Head of caudate nucleus (tissue), 42 donors: Measurements from ENCODE around the gene PAX5.
A peak's percentile ranks its signal among the peaks of the same experiment; 100 is the strongest.

Experiments
- DNase-seq, 42 donors: peaks; one replicate each; pipeline versions ENCODE4 v3.0.0 to v3.0.0-alpha.2; 2020 to 2021; ENCODE audit warnings: mixed read lengths in 7 of 42
- intact Hi-C: fragments of 100-400 bp; cut with DNase I; formaldehyde crosslinking; loops from one replicate; pipeline ENCODE4 v1.15.0; 2022

Gene PAX5

DNA sequence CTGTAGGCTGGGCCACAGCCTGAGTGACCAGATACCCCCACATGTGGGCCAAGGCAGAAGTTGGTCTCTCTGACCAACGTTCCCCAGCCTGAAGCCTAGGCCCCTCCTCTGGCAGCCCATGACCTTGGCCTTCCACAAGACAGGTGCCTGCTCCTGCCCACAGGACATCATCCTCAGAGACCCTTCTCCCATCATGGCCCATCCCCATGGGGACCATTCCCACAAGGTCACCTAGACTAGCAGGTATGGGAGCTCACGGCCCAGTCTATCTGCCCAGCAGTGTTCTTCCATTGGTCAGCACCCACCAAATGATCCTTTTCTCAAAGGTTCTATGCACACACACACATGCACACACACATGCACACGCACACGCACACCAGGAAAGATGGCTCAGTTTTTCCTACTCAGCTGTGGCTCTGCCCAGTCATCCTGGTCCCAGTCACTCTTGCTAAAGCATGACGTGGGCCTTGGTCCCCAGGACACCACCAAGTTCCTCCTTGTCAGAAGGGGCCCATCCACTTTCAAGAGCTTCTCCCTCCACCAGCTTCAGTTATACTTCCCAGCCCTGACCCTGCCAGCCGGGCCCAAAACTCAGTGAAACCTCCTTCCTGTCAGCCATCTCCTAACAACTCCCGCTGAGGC lies 65.4 kb downstream of the PAX5 start:
- intact Hi-C loops: no loop called here

GRCh38 chr9:36967997-36968396 lies 66.1 kb downstream of the PAX5 start:
- intact Hi-C loops: no loop called here

More for the DNA sequence above, 65.4 kb downstream of the PAX5 start:
- peak in 1 of 42 donors; percentile 19 for DNase-seq

GRCh38 chr9:36966371-36967097 lies 67.5 kb downstream of the PAX5 start:
- DNase-seq: peak in 2 of 42 donors; percentile 13 to 29
- intact Hi-C loops: no loop called here

More at GRCh38 chr9:36967997-36968396, 66.1 kb downstream of the PAX5 start:
- no peak for DNase-seq

- intact Hi-C loops: no loop called here
- DNase-seq: peak in 2 of 42 donors; percentile 19 to 20
These were observed 69.3 kb downstream of the PAX5 start for GRCh38 chr9:36964791-36965190.

DNA sequence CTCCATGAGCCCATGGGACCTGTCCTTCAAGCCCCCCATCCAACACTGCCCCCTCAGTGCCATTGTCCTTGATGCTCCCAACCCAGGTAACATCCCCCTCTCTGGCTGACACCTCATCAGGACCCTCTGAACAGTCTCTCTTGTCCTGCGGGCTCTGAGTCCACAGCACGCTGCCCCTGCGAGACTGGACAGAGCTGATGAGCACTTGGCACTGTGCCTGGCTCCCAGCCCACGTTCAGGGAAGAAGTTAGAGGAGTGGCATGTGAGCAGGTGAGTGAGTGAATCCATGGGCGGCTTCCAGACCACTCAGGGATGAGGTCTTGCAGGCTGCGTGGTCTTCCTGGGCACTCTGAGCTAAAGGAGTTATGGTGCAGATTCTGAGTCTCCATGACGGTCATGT lies 70.7 kb downstream of the PAX5 start:
- intact Hi-C loops: no loop called here
- peak in 1 of 42 donors; percentile 7 for DNase-seq

DNA sequence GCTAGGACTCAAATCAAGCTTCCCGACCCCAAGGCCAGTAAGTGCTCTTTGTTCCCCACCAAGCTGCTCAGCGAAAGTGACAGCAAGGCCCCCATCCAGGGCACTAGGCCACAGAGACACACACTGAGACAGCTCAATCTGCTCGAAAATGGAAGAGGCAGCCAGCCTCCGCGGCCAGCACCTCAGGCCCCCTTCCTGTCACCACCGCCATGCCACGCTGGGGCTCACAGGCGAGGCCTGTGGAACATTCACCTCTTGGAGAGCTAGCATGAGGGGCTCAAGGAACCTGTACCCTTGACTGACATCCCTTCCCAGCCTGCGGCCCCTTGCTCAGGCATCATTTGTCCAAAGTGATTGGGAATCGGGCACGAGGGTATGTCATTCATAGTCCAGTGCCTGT lies 71.4 kb downstream of the PAX5 start:
- intact Hi-C loops: no loop called here
- peak in 1 of 42 donors; percentile 12 for DNase-seq

GRCh38 chr9:36961561-36962325 lies 72.3 kb downstream of the PAX5 start:
- DNase-seq: peak in 2 of 42 donors; percentile 22 to 29
- intact Hi-C loops: no loop called here

DNA sequence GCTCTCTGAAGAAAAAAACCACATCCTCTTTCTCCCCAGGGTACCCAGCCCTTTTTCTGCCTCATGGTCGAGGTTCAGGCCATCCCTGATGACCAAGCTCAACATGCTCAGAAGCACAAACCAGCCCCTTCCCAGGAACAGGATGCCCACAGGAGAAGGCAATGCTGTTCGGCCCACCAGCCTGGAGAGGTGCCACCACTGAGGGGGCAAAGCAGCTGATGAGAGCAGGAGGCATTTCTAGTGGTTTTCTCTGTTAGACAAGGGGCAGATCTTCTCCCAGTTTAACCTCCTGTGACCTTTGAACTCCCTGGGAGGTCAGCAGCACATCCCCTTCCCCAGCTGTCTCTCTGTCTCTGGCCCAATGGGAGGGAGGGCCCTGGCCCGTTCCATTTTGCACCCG lies 73.0 kb downstream of the PAX5 start:
- intact Hi-C loops: no loop called here
- DNase-seq: peak in 1 of 42 donors; percentile 4

- intact Hi-C loops: no loop called here
- DNase-seq: peak in 1 of 42 donors; percentile 14
These were observed 73.5 kb downstream of the PAX5 start for GRCh38 chr9:36960575-36960955.

- intact Hi-C loops: no loop called here
- peak in 1 of 42 donors; percentile 11 for DNase-seq
These were observed 74.1 kb downstream of the PAX5 start for GRCh38 chr9:36959681-36960574.

DNA sequence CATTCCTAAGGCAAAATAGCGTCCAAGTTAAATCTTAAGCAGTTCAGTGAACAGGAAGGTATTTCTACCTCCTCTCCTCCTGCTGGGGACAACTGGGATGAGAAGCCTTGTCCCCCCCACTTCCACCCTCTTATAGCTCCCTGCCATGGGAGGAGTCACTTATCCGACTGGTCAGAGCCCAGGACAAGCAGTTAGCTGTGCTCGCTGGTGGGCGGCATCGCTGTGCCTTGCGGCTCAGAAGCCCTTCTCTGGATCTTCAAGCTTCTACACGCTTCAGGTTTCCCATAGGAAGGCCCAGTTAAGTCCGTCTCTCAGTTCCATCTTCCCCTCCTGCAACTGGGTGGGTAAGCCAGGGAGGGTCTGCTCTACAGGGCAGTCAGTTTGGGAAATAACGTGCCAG lies 77.2 kb downstream of the PAX5 start:
- peak in 1 of 42 donors; percentile 4 for DNase-seq
- intact Hi-C loops: no loop called here

DNA sequence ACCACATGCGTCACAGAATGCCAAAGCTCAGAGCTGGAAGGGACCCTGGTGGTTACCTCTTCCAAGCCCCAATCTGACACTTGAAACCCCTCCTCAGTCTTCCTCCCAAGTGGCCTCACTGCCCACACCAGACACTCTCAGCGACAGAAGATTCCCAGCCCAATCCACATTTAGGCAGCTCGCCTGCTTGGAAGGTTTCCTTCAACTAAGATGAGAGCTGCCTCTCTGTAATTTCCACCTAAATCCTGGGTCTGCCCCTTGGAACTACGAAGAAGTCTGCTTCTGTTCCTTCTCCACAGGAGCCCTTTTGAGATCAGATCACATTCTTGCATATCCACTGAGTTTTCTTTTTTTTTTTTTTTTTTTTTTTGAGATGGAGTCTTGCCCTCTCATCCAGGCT lies 83.7 kb downstream of the PAX5 start:
- peak in 1 of 42 donors; percentile 11 for DNase-seq
- intact Hi-C loops: no loop called here

DNA sequence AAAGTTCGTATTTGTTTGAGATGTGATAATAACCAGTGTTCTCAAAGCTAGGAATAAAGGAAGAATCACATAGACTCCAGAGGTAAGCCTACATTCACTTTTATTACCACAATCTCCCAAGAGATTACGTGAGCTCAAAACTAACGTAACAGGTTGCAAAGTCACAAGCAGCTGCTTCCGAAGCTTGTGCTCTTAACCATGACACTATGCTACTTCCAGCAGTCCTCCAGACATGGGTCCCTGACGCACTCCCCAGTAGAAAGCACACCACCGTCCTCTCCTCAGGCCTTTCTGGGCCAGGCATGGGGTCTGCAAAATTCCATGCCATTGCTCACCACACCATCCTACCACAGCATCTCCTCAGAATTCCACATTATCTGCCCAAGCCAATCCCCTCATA lies 84.6 kb downstream of the PAX5 start:
- intact Hi-C loops: no loop called here
- no peak for DNase-seq

DNA sequence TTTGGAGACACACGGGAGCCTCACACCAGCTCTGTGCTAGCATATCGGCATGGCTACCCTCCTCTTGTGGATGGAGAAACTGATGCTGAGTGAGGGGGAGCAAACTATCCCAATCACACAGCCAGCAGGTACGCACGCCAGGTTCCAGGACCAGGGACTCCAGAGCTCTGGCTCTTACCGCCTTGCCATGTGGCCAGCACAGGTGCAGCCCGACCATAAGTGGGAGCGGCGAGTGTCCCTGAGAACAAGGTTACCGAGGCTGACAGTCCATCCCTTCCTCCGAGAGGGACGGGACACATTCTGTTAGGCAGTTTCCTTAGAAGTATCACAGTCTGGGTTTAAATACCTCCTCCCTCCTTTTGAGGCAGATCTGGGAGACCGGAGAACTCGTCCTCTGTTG lies 86.0 kb downstream of the PAX5 start:
- intact Hi-C loops: no loop called here

DNA sequence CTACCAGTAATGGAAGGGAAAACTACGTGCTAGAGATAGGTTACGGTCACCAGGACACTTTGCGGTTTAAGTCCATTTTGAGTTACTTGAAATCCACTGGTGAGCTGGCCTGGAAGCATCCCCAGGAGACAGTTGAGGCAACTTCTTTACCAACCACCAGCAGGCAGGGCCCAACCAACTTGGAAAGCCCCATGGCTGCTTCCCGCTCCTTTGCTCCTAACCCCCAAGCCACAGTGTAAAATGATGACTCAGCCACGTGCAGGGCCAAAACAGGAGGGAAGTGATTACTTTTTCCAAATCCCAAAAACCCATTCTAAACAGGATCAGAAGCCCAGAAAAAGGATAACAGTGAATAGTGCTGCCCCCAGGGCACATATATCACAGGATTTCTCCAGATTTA lies 87.4 kb downstream of the PAX5 start:
- intact Hi-C loops: no loop called here
- peak in 1 of 42 donors; percentile 7 for DNase-seq

More for the DNA sequence above, 86.0 kb downstream of the PAX5 start:
- no peak for DNase-seq

DNA sequence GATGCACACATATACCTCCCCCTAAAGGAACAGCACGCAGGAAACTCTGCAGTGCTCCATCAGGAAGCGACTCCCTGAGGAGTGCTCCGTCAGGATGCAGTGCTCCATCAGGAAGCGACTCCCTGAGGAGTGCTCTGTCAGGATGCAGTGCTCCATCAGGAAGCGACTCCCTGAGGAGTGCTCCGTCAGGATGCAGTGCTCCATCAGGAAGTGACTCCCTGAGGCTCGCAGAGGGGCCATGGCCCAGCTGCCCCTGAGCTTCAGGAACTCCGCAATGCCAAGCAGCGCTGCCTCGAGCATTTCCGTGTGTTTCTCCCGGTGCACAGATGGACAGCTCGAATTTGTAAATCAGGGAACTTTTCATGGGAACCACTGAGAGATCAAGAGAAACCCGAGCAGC lies 88.1 kb downstream of the PAX5 start:
- DNase-seq: peak in 1 of 42 donors; percentile 7
- intact Hi-C loops: no loop called here

GRCh38 chr9:36942891-36943290 lies 91.2 kb downstream of the PAX5 start:
- DNase-seq: peak in 1 of 42 donors; percentile 14
- intact Hi-C loops: no loop called here

- peak in 1 of 42 donors; percentile 1 for DNase-seq
These were observed 92.6 kb downstream of the PAX5 start for GRCh38 chr9:36941441-36941840.

DNA sequence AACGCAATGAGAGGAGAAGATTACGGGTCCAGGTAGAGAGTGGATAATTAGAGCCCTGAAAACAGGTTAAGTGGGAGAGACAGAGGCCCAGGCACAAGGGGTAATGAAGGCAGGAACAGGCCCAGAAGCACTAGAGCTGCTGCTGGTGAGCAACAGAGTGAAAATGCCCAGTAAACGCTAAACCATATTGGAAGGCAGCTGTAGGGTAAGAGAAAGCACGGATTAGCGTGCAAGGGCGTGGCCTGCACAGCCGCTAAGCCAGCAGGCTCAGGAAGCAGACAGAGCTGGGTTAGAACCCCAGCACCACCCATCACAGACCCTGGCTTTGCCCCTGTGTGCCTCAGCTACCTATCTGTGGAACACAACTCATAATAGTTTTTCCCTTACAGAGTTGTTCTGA lies 93.2 kb downstream of the PAX5 start:
- intact Hi-C loops: no loop called here
- peak in 2 of 42 donors; percentile 1 to 8 for DNase-seq

More at GRCh38 chr9:36941441-36941840, 92.6 kb downstream of the PAX5 start:
- intact Hi-C loops: no loop called here
